KOPT-K1 (cell line): Measurements from ENCODE around the gene TGFBR3.

Experiments
- H3K27ac ChIP-seq: fragments of 200-600 bp; sonication (generic); 2 replicates; pipeline ENCODE4 v1.5.1; 2016; ENCODE audit warnings: antibody characterized with exemption, mild to moderate bottlenecking, low read depth, low read length; ENCODE audit not compliant: poor library complexity, severe bottlenecking
- H3K36me3 ChIP-seq: fragments of 200-600 bp; sonication (generic); 2 replicates; pipeline ENCODE4 v1.5.1; 2017; ENCODE audit warnings: antibody characterized with exemption, mild to moderate bottlenecking, low read length, moderate library complexity; ENCODE audit not compliant: insufficient read depth
- H3K9me3 ChIP-seq: fragments of 200-600 bp; sonication (generic); 2 replicates; pipeline ENCODE4 v1.5.1; 2017; ENCODE audit warnings: antibody characterized with exemption, low read length, mild to moderate bottlenecking; ENCODE audit not compliant: insufficient read depth, poor library complexity, severe bottlenecking

TGFBR3 gene

GRCh38 chr1:91885716-91886506 lies at the start of gene TGFBR3:
Gene TGFBR3, minus strand, starts transcription at chr1:91886151. Its CDS starts 24,620 bp downstream, at chr1:91861531.
- Histone ChIP-seq H3K36me3 (no peaks in the 10 kb centered on the region), H3K27ac (no peak within 1 kb of the TSS), H3K9me3 (no peaks in the 10 kb centered on the region)

- H3K9me3 ChIP-seq: no peaks in the 10 kb centered on the region
- no peak overlapping the region for H3K27ac ChIP-seq
- no peaks in the 10 kb centered on the region for H3K36me3 ChIP-seq
These were observed 43.3 kb upstream of the TGFBR3 start for GRCh38 chr1:91929250-91929649.

- Histone ChIP-seq H3K36me3 (no peaks in the 10 kb centered on the region), H3K9me3 (no peaks in the 10 kb centered on the region), H3K27ac (no peak overlapping the region)
These were observed 42.1 kb upstream of the TGFBR3 start for GRCh38 chr1:91928026-91928425.

- Histone ChIP-seq H3K36me3 (no peaks in the 10 kb centered on the region), H3K27ac (no peak overlapping the region), H3K9me3 (no peaks in the 10 kb centered on the region)
These were observed 39.9 kb upstream of the TGFBR3 start for GRCh38 chr1:91925644-91926435.

GRCh38 chr1:91924146-91924545 lies 38.2 kb upstream of the TGFBR3 start:
- Histone ChIP-seq H3K27ac (no peak overlapping the region), H3K36me3 (no peaks in the 10 kb centered on the region), H3K9me3 (no peaks in the 10 kb centered on the region)

GRCh38 chr1:91919962-91920361 lies 34.0 kb upstream of the TGFBR3 start:
- H3K36me3 ChIP-seq: no peaks in the 10 kb centered on the region
- no peaks in the 10 kb centered on the region for H3K9me3 ChIP-seq

GRCh38 chr1:91916811-91917460 lies 31.0 kb upstream of the TGFBR3 start:
- Histone ChIP-seq H3K36me3 (no peaks in the 10 kb centered on the region), H3K27ac (no peak overlapping the region)

More at GRCh38 chr1:91919962-91920361, 34.0 kb upstream of the TGFBR3 start:
- H3K27ac ChIP-seq: no peak overlapping the region

GRCh38 chr1:91916046-91916445 lies 30.1 kb upstream of the TGFBR3 start:
- H3K36me3 ChIP-seq: no peaks in the 10 kb centered on the region
- H3K27ac ChIP-seq: no peak overlapping the region
- H3K9me3 ChIP-seq: no peaks in the 10 kb centered on the region

More at GRCh38 chr1:91916811-91917460, 31.0 kb upstream of the TGFBR3 start:
- no peaks in the 10 kb centered on the region for H3K9me3 ChIP-seq

GRCh38 chr1:91913018-91913417 lies 27.1 kb upstream of the TGFBR3 start:
- no peak overlapping the region for H3K27ac ChIP-seq
- H3K9me3 ChIP-seq: no peaks in the 10 kb centered on the region
- H3K36me3 ChIP-seq: no peaks in the 10 kb centered on the region

- Histone ChIP-seq H3K27ac (no peak overlapping the region), H3K9me3 (no peaks in the 10 kb centered on the region), H3K36me3 (no peaks in the 10 kb centered on the region)
These were observed 26.3 kb upstream of the TGFBR3 start for GRCh38 chr1:91912266-91912665.

- no peaks in the 10 kb centered on the region for H3K36me3 ChIP-seq
- no peaks in the 10 kb centered on the region for H3K9me3 ChIP-seq
- H3K27ac ChIP-seq: no peak overlapping the region
These were observed 15.3 kb upstream of the TGFBR3 start for GRCh38 chr1:91901231-91901630.

GRCh38 chr1:91900562-91900961 lies 14.6 kb upstream of the TGFBR3 start:
- Histone ChIP-seq H3K9me3 (no peaks in the 10 kb centered on the region), H3K27ac (no peak overlapping the region), H3K36me3 (no peaks in the 10 kb centered on the region)

- Histone ChIP-seq H3K9me3 (no peaks in the 10 kb centered on the region), H3K36me3 (no peaks in the 10 kb centered on the region), H3K27ac (no peak overlapping the region)
These were observed 11.1 kb upstream of the TGFBR3 start for GRCh38 chr1:91897016-91897415.

GRCh38 chr1:91895832-91896556 lies 10.0 kb upstream of the TGFBR3 start:
- H3K9me3 ChIP-seq: no peaks in the 10 kb centered on the region
- no peaks in the 10 kb centered on the region for H3K36me3 ChIP-seq
- H3K27ac ChIP-seq: no peak overlapping the region
